NCI-H345 (cell line): ENCODE measurements around the gene ERP44.
A peak's percentile ranks its signal among the peaks of the same experiment; 100 is the strongest.
"Not testable (repeated sequence)": the region's sequence is repeated elsewhere in the genome, so short reads cannot be mapped to it uniquely, and the experiment has no call there.

Experiments
- DNase-seq: peaks from one replicate; lab custom pipeline; 2025; lab: John Stamatoyannopoulos, UW

Gene ERP44

DNA sequence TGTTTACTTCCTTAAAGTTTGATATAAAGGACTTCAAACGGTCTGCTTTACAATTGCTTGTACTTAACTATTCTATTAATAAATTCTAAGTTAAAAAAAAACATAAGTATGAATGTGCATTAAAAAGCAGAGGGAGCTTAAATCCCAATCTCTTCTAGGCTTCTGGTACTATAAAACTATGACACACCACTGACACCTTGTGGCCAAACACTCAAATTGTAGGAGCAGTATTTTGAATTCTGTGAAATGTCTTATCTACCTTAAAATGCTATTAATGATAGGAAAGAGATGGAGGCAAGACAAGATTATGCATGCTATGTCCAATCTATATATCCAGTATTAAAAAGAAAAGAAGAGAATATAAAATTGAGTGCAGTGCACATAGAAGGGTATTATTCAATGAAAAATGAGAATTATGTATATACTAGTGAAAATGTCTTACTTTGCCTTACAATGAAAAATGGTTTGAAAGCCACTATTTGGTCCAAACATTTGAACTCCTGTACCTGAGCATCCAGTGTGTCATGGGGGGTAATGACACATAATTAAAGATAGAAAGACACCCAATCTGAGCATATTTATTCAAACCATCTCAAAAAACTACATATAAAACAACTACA lies 87.6 kb downstream of the ERP44 start:
- peak; percentile 14 for DNase-seq

DNA sequence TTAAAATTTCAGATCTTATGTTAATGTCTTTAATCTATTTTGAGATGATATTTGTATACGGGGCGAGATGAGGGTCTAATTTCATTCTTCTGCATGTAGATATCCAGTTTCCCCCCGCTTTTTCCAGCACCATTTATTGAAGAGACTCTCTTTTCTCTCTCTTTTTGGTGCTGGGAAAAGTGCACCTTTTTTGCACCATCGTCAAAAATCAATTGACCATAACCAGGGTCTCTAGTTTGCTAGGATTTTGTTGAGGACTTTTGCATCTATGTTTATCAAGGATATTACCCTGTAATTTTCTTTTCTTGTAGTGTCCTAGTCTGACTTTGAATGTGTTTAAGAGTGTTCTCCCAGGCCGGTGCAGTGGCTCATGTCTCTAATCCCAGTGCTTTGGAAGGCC lies 99.0 kb downstream of the ERP44 start:
- DNase-seq = no peak

- DNase-seq = no peak
Observed at GRCh38 chr9:99998866-99999265, 99.9 kb downstream of the ERP44 start.

GRCh38 chr9:99998266-99998665 lies 100.5 kb downstream of the ERP44 start:
- DNase-seq = no peak

DNA sequence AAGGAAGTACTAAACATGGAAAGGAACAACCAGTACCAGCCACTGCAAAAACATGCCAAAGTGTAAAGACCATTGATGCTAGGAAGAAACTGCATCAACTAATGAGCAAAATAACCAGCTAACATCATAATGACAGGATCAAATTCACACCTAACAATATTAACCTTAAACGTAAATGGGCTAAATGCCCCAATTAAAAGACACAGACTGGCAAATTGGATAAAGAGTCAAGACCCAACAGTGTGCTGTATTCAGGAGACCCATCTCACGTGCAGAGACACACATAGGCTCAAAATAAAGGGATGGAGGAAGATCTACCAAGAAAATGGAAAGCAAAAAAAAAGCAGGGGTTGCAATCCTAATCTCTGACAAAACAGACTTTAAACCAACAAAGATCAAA lies 108.3 kb downstream of the ERP44 start:
- DNase-seq = not testable (repeated sequence)

DNA sequence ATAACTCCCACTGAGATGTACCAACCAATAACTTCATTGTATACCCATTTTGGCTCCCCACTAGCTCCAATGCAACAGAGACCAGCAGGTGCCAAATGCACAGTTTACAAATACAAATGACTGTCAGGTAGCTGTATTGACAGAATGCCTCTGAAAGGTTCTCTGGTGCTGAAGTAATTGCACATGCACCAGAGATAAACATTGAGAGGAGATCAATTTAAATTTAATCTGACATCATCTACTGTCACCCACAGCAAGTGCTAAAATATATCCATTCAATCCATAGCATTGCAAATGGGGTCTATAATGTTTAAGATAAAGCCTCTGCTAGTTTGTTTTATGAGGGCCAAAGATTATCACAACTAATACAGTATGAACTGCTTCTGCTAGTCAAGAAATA lies 112.2 kb downstream of the ERP44 start:
- DNase-seq = peak; percentile 58

DNA sequence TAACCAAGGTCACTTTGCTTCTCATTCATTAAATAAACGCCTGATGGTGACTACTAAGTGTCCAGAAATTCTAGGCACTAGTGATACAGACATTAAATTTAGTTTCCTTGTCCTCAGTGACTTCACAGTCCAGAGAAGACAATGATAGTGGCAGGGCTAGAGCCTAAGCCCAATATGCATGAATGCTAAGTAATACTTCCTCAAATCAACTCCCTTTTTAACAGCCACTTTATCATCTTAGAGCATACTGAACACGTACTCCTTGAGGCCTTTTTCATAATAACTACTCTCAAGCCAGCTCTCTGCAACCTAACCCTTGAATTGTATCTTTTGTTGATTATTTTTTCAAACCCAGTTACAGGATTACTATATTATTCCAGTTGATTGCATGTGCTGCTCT lies 118.2 kb downstream of the ERP44 start:
- no peak for DNase-seq

- no peak for DNase-seq
Observed at GRCh38 chr9:99978221-99978620, 120.6 kb downstream of the ERP44 start.

GRCh38 chr9:99977033-99977792 lies 121.6 kb downstream of the ERP44 start:
- no peak for DNase-seq

DNA sequence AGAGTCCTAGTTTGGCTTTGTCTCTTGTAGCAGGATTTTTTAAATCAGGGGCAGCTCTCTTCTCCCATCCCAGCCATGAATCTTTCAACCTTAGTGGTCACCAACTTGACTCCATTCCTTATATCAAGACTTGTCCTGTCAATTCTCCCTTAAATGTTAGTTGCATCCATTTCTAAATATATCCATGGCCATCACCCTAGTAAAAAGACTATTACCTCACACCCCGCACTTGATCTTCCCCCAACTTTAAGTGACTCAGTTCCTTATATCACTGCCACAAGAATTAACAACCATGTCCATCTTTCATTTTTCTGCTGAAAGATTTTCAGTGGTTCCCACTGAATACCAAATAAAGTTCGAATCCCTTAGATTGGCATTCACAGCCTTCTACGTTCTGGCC lies 125.3 kb downstream of the ERP44 start:
- DNase-seq = no peak

DNA sequence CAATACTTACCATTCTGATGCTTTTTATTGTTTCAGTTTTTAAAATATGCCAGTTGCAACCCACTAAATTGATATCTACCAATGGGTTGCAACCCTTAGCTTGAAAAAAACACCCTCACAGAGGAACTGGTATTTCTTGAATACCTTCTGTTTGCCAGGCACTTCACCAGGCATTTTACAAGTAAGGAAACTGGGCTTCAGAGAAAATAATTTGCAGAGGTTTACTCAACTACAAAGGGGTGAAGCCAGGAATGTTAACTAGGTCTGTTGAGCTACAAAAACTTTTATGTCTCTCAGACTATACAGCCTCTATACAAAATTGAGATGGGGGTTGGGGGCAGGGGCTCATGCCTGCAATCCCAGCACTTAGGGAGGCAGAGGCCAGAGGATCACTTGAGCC lies 127.4 kb downstream of the ERP44 start:
- DNase-seq = no peak

- no peak for DNase-seq
Observed at GRCh38 chr9:99970481-99970880, 128.3 kb downstream of the ERP44 start.

GRCh38 chr9:99967457-99967856 lies 131.3 kb downstream of the ERP44 start:
- no peak for DNase-seq

- no peak for DNase-seq
Observed at GRCh38 chr9:99966716-99967115, 132.1 kb downstream of the ERP44 start.

- DNase-seq = no peak
Observed at GRCh38 chr9:99966001-99966400, 132.8 kb downstream of the ERP44 start.

- no peak for DNase-seq
Observed at GRCh38 chr9:99964336-99964735, 134.5 kb downstream of the ERP44 start.

GRCh38 chr9:99962680-99963261 lies 136.0 kb downstream of the ERP44 start:
- no peak for DNase-seq

- DNase-seq = no peak
Observed at GRCh38 chr9:99955606-99956005, 143.2 kb downstream of the ERP44 start.

GRCh38 chr9:99954819-99955218 lies 144.0 kb downstream of the ERP44 start:
- no peak for DNase-seq

DNA sequence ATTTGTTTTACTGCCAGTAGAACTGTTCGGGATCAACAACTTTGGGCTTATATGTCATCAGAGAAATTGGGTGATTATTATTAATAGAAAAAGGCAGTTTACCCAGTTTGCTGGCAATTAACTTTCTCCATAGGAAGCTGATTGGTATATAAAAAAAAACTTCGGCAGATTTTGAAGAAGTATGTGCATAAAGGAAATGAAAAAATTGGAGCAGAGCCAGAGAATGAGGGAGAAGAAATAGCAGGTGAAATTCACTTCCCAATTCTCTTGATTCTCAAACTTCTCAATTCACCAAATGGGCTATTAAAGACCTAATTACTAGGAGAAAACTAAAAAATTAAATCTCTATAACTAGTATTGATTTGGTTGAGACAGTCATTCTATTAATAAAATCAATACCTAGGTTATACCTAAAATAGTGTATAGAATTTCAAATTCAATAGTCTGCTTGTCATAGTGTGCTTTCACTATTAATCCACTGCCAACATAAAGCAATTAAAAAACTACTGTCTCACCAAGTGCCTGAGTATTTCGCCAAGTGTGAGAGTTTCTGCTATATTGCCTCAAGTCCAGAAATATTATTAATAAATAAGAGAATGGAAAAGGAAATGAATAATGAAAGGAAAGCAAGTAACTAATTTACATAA lies 144.8 kb downstream of the ERP44 start:
- DNase-seq = no peak

GRCh38 chr9:99948896-99949295 lies 149.9 kb downstream of the ERP44 start:
- DNase-seq = no peak

GRCh38 chr9:99948482-99948881 lies 150.3 kb downstream of the ERP44 start:
- no peak for DNase-seq

GRCh38 chr9:99947395-99947794 lies 151.4 kb downstream of the ERP44 start:
- no peak for DNase-seq
